Adrenal gland (tissue), 12 donors: ENCODE results near the gene ERF. TPM values are rescaled to one million over a fixed set of nuclear protein-coding genes. Genes with fewer than 3 reads are reported as not detected.

Source experiments
- DNase-seq, 7 donors: peaks; one replicate each; pipeline ENCODE4 v3.0.0-alpha.2; 2019 to 2020
- H3K27ac ChIP-seq, 5 donors: fragments of 200-600 bp; sonication (generic) in 4 of 5; 1 replicate in 3 of 5; 2 replicates in 2 of 5; pipeline versions ENCODE4 v1.5.1 to v1.8.0; 2016 to 2020; ENCODE audit warnings: mild to moderate bottlenecking in 1 of 5
- H3K27me3 ChIP-seq: fragments of 200-600 bp; 2 replicates; pipeline ENCODE4 v1.8.0; 2021
- H3K36me3 ChIP-seq, 2 donors: fragments of 200-600 bp; replicated peaks in 1 of 2; 1 replicate in 1 of 2; 2 replicates in 1 of 2; pipeline versions ENCODE4 v1.5.1 to v1.8.0; 2018 to 2022
- H3K4me1 ChIP-seq, 2 donors: fragments of 200-600 bp; replicated peaks in 1 of 2; 1 replicate in 1 of 2; 2 replicates in 1 of 2; pipeline versions ENCODE4 v1.5.1 to v1.8.0; 2018 to 2021
- H3K4me3 ChIP-seq, 4 donors: fragments of 200-600 bp; sonication (generic) in 3 of 4; one replicate each; pipeline ENCODE4 v1.5.1; 2016 to 2018
- H3K9me3 ChIP-seq, 3 donors: fragments of 200-600 bp; sonication (generic) in 1 of 3; replicated peaks in 1 of 3; 1 replicate in 2 of 3; 2 replicates in 1 of 3; pipeline versions ENCODE4 v1.5.1 to v1.8.0; 2016 to 2021
- POLR2A ChIP-seq, 2 donors: fragments of 450-650 bp; IDR thresholded peaks; one replicate each; pipeline ENCODE4 v1.6.1; 2017; ENCODE audit warnings: antibody characterized with exemption in 2 of 2, mild to moderate bottlenecking in 2 of 2, moderate library complexity in 1 of 2
- WGBS, 4 donors: extraction: QIAGEN DNeasy Blood & Tissue Kit in 2 of 4; methylation state at CpG; one replicate each; pipeline versions ENCODE4 v1.1.5 to v1.1.7; 2013 to 2017; 5-methylcytosine and 5-hydroxymethylcytosine counted together
- intact Hi-C, 2 donors: fragments of 100-400 bp; cut with DNase I; formaldehyde crosslinking; loops; one replicate each; pipeline versions ENCODE4 v1.14.1 to v1.15.0; 2022 to 2023
- polyA plus RNA-seq, 3 donors: library from polyadenylated mRNA; stranded (reverse); fragments of 200-250 nt in 2 of 3; fragments of 350-450 nt in 1 of 3; fragmentation: Illumina TruSeq in 1 of 3; extraction: RNeasy Lipid Tissue Mini Kit (QIAGEN cat#74804) in 1 of 3; gene quantifications; one replicate each; pipeline ENCODE4 v1.2.3, GENCODE V29; 2013 to 2014
- total RNA-seq, 9 donors: library from RNA; depleted of rRNA in 4 of 9; stranded (reverse); fragments of >200 nt in 4 of 9; fragments of 120-200 nt in 1 of 9; fragmentation: NEBNext Ultra II Directional in 1 of 9; extraction: Animal tissue kit (Norgen Biotek cat#: 25700) in 1 of 9; gene quantifications; one replicate each; pipeline versions ENCODE4 v1.1.0 to v1.2.4, GENCODE V29; 2013 to 2023
- TF ChIP-seq, protein P1 (sequence below), 6 experiments: fragments of 450-650 bp in 4 of 6; fragments of 200-600 bp in 2 of 6; sonication (generic) in 1 of 6; IDR thresholded peaks; 1 replicate in 5 of 6; 2 replicates in 1 of 6; pipeline versions ENCODE4 v1.5.1 to v1.8.0; 2016 to 2021; ENCODE audit warnings: antibody characterized with exemption in 6 of 6, mild to moderate bottlenecking in 2 of 6, moderate library complexity in 1 of 6
- donor health status: healthy with polysubstance abuse.
- donor health status: Bipolar disorder and iron deficiency.
- donor health status: DM: yes; HTN: yes; CAD: no.
- donor health status: DM: no; HTN: no; CAD: no.
- donor health status: DM: no; HTN: no; CAD: no.
- donor health status: DM: yes; HTN: yes; CAD: no.

Gene ERF
- total and polyA plus RNA-seq, 12 donors = 11.4 to 147 (median 52.4) TPM

DNA sequence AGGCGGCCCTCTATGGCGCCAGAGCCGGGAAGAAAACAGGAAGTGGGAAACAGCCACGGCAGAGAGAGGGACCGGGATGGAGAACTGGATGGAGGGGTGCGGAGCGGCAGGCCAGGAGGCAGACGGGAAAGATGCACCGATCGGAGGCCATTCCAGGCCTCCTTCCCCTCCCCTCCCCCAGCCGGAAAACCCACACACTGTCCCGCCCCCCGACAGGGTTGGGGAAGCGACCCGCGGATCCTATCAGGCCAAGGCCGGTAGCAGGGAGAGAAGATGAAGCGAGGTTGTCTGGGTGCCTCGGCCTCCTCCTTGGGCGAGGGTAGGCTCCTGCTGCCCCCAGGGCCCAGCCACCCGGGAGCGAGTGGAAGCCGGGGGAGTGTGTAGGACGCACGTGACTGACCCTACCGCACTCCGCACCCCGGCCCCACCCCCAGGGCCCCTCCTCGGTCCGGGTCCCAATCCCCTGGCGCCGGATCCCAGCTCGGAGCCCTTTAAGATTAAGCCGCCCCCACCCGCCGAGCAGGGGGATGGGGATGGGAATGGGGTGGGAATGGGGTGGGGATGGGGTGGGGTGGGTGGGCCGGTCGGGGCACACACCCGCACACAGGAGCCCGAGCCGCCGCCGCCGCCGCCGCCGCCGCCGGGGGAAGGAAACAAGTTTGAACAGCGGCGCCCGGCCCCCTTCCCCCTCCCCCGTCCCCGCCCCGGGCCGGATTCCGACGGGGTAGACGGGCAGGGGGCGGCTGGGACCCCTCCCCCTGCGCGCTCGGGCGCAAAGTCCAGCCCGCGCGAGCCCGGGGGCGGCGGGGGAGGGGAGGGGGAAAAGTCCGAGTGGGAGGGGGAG is 1.5 kb downstream of the ERF start:
- 0 to 1% (median 0%) methylated on average over 12 to 66 of the region's 71 CpGs for WGBS, 4 donors
- TF ChIP-seq, protein P1, sequence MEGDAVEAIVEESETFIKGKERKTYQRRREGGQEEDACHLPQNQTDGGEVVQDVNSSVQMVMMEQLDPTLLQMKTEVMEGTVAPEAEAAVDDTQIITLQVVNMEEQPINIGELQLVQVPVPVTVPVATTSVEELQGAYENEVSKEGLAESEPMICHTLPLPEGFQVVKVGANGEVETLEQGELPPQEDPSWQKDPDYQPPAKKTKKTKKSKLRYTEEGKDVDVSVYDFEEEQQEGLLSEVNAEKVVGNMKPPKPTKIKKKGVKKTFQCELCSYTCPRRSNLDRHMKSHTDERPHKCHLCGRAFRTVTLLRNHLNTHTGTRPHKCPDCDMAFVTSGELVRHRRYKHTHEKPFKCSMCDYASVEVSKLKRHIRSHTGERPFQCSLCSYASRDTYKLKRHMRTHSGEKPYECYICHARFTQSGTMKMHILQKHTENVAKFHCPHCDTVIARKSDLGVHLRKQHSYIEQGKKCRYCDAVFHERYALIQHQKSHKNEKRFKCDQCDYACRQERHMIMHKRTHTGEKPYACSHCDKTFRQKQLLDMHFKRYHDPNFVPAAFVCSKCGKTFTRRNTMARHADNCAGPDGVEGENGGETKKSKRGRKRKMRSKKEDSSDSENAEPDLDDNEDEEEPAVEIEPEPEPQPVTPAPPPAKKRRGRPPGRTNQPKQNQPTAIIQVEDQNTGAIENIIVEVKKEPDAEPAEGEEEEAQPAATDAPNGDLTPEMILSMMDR (IDR thresholded peaks at IDR 0.05) = no peak
- peak in 1 of 2 donors; percentile 42 for TF ChIP-seq POLR2A (IDR thresholded peaks at IDR 0.05)
- Histone ChIP-seq H3K4me3 (peak overlapping the region; percentile 62 to 90 (median 86)), H3K4me1 (peaks cover 44 to 51% of the 10 kb centered on the region in 2 donors), H3K27me3 (no peaks in the 10 kb centered on the region), H3K27ac (peak overlapping the region; percentile 91 to 100 (median 99)), H3K9me3 (no peaks in the 10 kb centered on the region), H3K36me3 (peaks cover 0 to 17% of the 10 kb centered on the region in 2 donors)
- DNase-seq = peak; percentile 65 to 81 (median 74)
- intact Hi-C loops = loop anchor here in 1 of 2 donors (2.0 kb wide), 1 partner anchor 15 kb away; the partner anchor contains the start of gene CIC

DNA sequence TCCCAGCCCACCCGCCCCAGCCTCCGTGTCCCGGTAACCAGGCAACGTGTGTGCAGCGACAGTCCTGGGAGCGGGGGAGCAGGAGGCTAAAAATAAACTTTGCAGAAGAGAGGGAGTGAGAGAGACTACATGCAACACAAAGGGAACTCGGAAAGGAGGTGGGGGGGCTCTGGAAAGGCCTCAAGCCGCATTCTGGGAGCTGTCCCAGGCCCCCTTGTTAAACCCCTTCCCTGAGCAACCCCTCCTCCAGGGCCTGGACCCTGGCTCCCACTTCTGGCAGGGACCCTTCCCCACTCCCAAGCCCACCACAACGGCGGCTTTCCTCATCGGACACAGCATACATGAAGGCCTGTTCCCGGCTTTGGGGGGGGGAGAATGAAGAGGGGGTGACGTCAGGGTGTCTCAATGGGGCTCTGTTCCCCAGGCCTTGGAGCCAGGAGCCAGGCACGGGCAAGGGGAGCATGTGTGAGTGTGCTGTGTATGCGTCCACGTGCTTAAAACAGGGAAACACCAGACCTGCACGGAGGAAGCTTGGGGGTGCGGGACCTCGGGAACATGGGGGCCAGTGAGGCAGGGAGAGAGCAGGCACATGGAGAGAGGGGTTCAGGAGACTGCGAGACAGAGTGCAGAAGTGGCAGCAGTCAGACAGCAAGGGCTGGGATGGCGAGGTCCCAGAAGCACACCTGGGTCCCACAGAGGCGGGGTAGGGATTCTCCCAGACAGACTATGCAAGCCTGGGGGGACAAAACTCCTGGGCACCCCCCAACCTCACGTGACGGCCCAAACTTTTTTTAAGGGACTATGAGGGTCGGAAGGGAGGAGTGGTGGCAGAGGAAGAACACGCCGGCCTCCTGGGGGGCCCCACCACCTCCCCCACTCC is 2.3 kb downstream of the ERF start:
- intact Hi-C loops = no loop called here
- Histone ChIP-seq H3K9me3 (no peaks in the 10 kb centered on the region), H3K27ac (peak overlapping the region; percentile 91 to 100 (median 99)), H3K4me3 (peak overlapping the region; percentile 6 to 90 (median 60)), H3K4me1 (peaks cover 47 to 51% of the 10 kb centered on the region in 2 donors), H3K36me3 (peaks cover 0 to 20% of the 10 kb centered on the region in 2 donors), H3K27me3 (no peaks in the 10 kb centered on the region)
- TF ChIP-seq, protein P1 (IDR thresholded peaks at IDR 0.05) = no peak
- TF ChIP-seq POLR2A (IDR thresholded peaks at IDR 0.05) = peak in 1 of 2 donors; percentile 57
- peak; percentile 68 to 84 (median 75) for DNase-seq
- 2 to 7% (median 3%) methylated on average over 25 to 27 of the region's 27 CpGs for WGBS, 4 donors

DNA sequence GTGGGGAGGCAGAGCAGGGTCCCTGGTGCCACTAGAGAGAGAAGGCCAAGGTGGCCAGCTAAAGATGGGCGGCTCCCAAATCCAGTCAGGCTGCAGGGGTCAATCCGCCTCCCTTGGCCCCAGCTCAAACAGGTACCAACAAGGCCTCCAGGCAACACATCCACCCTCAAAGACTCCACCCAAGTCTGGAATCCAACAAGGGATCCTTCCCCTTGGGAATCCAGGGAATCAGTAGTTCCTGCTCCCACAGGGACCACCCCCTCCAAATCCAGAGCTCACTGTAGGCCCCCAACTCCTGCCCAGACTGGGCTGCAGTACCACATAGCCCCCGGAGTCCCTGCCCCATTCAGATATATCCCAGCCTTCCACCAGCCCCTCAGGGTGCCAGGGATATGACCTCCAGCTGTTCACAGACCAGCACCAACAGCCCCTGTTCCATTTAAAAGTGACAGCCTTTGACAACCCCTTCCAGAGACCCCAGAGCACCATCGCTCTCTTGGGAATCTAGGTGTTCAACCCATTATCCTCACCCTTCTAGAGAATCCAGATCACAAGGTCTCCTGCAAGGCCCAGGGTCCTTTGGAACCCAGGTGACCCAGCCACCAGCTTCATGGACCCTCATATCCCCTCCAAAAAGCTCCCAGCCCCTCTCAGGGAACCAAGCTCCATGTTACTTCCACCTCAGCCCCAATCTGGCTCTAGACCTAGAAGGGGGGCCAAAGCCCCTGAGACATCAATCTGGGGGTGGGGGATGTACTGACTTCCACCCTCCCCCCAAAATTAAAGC is 3.2 kb downstream of the ERF start:
- intact Hi-C loops = loop anchor here in 1 of 2 donors (2.0 kb wide), 1 partner anchor 27 kb away; no protein-coding TSS in a partner anchor
- TF ChIP-seq, protein P1 (IDR thresholded peaks at IDR 0.05) = no peak
- no peak for TF ChIP-seq POLR2A (IDR thresholded peaks at IDR 0.05)
- no peaks in the 10 kb centered on the region for H3K9me3 ChIP-seq
- peak in 1 of 7 donors; percentile 26 for DNase-seq
- H3K27me3 ChIP-seq = no peaks in the 10 kb centered on the region
- peak overlapping the region in 1 of 4 donors; percentile 90 for H3K4me3 ChIP-seq
- 62 to 82% (median 75%) methylated on average over 4 of the region's 4 CpGs for WGBS, 4 donors
- peak overlapping the region; percentile 60 to 100 (median 99) for H3K27ac ChIP-seq
- peaks cover 0 to 20% of the 10 kb centered on the region in 2 donors for H3K36me3 ChIP-seq
- H3K4me1 ChIP-seq = peaks cover 55 to 57% of the 10 kb centered on the region in 2 donors
